B cell (primary cell): ENCODE results near the gene SLIT3.

Experiments used
- CTCF ChIP-seq: fragments of 200-600 bp; IDR thresholded peaks from one replicate; pipeline ENCODE4 v1.8.0; 2022; ENCODE audit warnings: antibody characterized with exemption, mild to moderate bottlenecking
- EZH2 ChIP-seq: IDR thresholded peaks from 2 replicates; pipeline ENCODE4 v1.6.1; 2012; ENCODE audit warnings: borderline replicate concordance, low read depth, mild to moderate bottlenecking, moderate library complexity, low read length; ENCODE audit not compliant: insufficient read depth, poor library complexity, severe bottlenecking

DNA sequence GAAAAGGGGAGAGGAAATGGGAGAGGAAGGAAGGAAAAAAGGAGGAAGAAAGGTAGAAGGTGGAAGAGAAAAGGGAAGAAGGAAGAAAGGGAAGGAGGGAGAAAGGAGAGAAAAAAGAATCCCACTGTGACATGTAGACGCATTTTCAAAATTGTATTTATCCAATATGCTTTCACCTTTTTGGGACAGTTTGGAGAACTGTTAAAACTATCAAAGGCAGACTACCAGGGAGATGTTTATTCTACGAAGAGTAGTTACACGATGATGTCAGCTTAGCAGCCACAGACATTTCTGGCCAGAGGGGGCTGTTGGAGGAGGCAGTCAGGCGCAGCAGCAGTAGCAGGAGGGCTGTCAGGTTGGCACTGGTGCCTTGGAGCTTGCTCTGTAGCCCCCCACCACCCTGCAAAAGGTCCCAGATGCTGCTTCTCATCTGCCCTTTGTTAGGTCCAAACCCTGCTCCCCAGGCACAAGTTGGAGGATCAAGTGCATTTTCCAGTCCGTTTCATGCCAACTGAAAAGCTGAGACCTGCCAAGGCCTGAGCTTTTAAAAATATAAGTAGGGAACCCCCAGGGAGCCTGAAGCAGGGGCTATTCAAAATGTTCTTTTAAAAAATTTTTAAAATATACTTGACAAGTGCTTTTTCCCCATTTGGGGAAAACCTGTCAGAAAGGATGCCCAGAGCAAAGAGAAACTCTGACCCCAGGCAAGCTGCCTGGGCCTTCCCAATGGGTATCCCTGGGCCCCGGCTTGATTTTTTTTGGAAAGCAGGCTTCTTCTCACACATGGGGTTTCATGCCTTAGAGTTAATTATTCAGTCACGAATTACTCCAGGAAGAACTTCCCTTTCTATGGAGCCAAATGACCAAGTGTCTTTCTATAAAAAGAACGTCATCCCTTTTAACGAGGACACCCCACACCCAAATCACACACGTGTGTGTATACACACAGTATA is 203.3 kb downstream of the SLIT3 start:
- TF ChIP-seq CTCF (no peak), EZH2 (no peak)
